Activated T-cell treated with anti-CD3 and anti-CD28 coated beads for 1 hour (primary cell): ENCODE data around the gene SLX4.

ENCODE experiments used
- DNase-seq: peaks from one replicate; pipeline ENCODE4 v3.0.0-alpha.2; 2020; ENCODE audit warnings: low read depth

Gene SLX4

DNA sequence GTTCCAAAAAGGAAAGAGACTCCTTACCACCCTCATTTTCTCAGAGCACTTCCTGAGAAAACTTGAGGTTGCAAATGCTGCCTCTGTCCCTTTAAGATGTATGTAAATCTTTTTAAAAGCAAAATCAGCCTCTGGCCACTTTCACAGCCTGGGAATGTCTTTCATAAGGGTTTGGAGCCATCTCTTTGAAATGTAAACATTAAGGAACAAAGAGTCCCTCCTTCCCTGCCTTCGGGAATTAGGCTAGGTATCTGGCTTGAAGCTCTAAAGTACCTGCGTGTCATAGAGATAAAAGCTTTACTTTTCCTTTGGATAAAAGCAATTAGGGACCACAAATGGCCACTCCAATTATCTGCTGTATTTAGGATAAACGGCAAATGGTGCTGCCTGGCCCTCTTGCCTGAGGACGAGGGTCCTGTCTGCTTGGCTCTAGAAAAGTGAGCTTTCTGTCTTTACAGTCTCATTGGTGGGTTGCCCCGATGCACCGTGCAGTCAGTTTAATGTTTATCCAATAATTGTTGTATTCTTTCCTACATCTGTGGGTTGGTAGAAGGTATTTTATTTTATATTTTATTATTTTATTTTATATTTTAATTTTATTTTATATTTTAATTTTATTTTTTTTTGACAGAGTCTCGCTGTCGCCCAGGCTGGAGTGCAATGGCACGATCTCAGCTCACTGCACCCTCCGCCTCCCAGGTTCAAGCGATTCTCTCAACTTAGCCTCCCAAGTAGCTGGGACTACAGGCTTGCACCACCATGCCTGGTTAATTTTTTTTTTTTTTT is 58.1 kb downstream of the SLX4 start:
- DNase-seq: no peak

DNA sequence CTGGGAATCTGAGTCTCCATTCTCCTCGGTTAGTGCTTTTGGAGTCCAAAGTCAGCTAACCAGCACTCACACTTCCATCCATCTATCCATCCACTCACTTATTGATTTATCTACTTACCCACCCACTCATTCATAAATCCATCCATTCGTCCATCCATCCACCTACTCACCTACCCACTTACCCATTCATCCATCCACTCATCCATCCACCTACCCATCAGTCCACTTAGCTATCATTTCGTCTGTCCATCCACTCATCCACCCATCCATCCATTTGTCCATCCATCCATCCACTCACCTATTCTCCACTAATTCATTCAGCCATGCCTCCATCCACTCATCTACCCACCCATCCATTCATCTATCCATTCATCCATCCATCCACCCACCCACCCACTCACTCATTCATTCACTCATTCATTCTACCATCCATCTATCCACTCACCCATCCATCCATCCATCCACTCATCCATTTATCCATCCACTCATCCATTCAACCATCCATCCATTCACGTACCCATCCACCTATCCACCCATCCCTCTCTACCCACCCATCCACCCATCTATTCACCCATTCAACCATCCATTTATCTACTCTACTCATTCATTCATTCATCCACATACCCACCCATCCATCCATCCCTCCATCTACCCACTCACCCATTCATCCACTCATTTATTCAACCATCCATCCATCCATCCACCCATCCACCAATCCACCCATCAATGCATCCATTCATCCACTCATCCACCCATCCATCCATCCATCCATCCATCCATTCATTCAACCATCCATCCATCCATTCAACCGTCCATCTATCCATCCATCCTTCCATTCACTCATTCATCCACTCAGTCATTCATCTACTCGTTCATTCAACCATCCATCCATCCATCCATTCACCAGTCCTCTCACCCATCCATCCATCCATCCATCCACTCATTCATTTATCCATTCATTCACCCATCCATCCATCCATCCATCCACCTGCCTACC is 60.3 kb downstream of the SLX4 start:
- no peak for DNase-seq

DNA sequence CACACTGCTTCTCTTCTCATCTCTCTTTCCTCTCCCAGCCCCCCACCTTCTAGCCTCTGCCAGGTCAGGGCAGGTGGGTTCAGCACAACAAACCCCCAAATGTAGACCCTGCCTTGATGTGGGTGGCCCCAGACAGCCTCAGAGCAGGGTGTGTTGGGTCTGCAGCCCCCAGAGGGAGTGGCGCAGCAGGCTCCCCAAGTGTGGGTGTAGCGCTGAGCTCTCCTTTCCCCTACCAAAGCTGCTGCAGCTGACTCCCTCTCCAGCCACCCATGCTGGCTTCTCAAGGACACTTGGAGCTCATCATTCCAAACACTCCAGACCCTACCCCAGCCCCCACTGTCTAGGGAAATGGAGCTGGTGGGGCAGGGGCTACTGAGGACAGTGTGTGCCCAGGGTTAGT is 61.5 kb downstream of the SLX4 start:
- no peak for DNase-seq

DNA sequence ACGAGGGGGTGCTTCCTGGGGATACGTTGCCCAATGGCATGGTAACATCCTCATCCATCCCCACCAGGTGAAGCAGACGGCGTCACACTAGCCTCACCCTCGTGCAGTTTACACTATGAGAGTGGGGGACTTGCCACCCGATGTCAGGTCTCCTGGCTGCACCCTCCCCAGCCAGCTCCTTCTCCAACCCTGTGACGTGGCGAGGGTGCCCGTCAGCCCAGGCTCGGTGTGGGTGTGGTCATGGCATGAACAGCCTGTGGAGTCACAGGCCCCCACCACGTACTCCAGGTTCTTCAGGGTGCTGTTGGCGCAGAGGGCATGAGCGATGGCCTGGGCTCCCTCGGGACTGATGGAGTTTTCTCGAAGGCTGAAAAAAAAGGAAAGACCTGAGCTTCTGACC is 62.5 kb downstream of the SLX4 start:
- no peak for DNase-seq

DNA sequence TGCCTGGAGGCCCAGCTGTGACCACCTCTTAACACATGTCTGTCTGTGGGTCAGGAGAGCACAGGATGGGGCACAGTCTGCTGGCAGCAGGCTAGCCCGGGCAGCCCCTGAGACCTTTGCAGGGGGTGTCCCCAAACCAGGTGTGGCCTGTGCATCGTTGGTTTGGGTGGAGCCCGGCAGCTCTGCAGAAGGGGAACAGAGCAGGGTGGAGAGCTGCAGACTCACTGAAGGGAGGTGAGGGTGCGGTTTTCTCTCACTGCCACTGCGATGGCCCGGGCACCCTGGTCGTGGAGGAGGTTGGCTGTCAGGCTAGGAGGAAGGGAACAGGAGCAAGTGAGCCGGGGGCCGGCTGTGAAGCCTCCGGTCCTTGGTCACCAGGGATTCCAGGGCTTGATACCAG is 63.0 kb downstream of the SLX4 start:
- no peak for DNase-seq

DNA sequence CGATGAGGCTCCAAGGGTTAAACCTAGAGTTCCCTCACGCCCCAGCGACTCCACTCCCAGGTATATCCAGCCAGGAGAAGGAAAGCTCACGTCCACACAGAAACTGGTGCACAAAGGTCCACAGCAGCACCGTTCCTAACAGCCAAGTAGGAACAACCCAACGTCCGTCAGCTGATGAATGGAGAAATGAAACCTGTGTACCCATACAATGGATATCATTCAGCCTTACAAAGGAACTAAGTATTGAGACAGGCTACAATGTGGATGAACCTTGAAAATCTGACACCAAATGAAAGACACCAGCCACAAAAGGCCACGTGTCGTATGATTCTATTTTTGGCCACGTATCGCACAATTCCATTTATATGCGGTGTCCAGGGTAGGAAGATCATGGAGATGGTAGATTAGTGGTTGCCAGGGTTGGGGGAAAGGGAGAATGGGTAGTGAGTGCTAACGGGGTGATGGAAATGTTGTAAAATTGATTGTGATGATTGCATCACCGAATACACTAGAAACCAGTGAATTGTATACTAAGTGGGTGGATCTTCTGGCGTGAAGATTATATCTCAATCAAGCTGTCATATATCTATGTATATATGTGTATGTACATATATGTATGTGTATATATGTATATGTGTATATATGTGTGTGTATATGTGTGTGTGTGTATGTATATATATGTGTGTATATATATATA is 64.3 kb downstream of the SLX4 start:
- DNase-seq: no peak

DNA sequence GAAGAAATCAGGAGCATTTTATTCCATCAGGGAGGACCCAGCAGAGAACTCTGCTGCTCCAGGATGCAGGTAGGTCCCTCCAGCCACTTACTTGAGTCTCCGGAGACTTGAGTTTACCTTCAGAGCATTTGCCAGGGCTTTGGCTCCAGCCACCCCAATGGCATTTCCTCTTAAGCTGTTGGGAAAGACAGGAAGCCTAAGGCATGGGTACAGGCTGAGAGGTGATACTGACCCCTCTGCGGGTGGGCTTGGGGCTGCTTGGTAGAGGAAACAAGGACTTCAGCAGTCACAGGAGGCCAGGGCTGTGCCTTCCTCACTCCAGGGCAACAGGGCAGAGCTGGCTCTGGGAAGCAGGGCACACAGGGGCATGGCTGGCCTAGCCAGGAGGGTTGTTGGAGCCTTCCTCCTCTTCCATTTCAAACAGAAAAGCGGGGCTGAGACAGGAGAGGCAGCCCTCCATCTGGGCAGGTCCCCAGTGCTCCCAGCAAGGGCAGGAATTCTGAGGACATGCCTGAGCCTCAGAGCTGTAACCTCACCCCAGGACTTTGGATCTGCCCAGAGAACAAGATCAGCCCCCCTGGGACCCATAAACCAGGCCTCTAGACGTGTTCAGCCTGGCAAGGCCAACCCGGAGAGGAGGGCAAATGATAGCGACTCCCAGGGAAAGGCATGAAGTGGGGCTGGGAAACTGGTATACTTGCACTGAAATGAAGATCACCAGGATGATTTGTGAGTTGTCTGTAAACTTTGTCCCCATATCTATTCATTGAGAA is 68.6 kb downstream of the SLX4 start:
- no peak for DNase-seq

DNA sequence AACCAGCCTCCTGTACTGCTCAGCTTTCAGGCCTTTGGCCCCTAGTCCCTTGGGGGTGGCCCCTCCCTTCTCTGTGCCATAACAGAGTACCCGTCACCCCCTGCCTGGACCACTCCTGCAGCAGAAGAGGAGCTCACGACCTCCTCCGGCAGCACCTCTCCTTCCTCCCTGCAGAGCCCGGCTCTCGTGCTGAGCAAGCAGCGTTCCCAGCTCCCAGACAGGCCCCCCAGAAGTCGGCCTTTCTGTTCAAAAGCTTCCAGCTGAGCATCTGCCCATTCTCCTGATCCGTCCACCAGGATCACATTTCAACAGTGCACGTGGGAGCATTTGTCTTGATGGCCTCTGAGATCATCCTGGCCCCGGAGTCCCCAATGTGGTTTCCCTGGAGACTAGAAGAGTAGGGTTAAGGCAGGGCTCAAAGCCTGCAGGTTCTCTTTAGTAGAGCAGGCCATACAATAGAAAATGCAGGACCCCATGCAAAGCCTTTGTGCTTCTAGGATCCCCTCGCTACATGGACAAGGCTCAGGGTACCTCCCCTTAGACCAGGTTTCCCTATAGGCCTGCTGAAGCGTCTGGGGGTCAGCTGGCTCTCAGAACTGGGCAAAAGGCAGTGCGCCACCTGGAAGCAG is 69.8 kb downstream of the SLX4 start:
- no peak for DNase-seq

DNA sequence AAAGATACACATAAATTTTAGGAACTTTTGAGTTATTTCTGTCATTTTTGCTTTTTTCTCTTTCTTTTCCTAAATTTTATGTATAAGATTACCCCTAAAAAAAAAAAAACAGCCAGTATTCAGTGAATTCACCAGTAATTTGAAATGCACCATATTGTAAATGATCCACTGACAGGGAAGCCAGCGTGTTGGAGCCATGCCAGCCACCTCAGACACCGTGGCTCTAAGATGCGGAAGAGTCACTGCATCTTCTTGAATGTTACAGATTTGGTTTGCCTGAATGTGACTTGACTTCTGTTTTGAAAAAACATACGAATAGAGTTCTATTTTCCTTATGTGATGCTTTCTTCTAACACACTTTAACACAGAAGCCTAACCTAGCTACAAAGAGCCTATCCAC is 73.2 kb downstream of the SLX4 start:
- no peak for DNase-seq

DNA sequence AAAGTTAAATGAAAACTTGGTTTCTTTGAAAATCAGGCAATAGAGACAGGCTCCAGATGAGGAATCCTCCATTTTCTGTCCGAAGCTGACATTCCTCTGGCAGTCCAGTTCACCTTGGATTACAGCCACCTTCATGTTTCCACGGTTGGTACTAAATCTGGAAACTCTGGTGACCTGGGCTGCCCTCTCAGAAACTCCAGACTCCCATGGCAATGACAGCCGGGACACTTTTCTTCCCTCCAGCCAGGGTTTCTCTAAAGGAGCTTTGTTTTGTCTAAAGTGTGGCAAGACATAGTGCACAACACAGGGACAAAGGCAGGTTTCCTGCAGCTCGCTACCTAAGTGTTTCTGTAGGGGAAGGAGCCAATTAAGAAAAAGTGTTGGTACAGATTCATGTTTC is 74.6 kb downstream of the SLX4 start:
- DNase-seq: no peak

DNA sequence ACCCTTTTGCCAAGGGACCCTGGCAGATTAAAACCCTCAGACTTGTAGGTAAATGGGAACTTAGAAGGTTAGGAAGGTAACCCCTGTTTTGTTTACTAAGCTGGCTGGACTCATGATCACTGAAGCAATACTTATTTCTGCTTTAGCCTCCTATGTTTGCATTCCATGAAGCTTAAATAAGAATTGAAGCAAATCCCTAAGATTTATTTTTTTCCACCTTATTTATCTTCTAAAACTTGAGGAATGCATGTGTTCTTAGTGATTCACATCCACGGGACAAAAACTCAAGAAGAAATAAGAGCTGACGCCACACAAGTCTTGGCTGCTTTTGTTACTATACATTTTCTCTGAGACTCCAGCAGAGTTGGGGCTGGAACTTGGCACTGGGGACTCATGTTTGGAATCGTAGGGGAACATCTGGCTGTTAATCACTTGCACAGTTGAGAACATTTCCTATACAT is 75.1 kb downstream of the SLX4 start:
- DNase-seq: no peak

DNA sequence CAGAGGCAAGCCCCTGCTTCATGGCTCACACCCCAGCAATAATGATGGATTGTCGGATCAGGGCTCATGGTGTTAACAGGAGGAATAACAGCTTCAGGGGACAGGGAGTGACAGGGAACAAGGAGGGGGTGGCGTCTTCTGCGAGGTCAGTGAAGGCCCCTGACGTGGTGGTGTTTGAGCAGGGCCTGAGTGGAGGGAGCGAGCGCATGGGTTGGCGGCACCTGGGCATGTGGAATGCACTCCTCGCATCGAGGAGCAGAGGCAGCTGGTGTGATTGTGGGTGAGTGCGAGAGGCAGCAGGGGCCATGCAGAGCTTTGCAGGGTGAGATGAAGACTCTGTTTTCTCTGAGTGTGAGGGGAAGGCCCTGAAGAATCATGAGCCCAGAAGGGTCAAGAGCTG is 77.3 kb downstream of the SLX4 start:
- DNase-seq: no peak

DNA sequence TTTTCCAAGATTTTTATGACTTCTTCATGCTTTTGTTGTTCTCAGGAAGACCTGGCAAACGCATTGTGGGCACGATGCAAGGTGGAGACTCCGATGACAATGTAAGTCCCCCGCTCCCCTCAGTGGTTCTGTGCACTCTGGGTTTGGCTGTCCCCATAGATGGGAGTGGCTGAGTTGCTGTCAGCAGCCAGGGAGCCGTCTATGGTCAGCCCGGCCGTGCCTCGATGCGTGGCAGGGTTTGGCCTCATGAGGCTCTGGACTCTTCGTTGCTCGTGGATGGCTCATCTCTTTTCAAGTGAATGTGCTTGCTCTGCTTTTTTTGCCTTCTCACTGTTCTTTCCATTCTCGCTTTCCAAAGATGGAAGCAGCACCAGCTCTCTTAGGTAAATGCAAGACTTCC is 78.7 kb downstream of the SLX4 start:
- no peak for DNase-seq
